GM21723 (cell line): ENCODE measurements around the gene SCLT1.
"Not testable (repeated sequence)": the region's sequence is repeated elsewhere in the genome, so short reads cannot be mapped to it uniquely, and the experiment has no call there.

Source experiments
- ATAC-seq: cut with Tn5 transposase; IDR thresholded peaks from one replicate; pipeline ENCODE4 v1.9.1; 2021; ENCODE audit warnings: mild to moderate bottlenecking, moderate library complexity; ENCODE audit not compliant: unreplicated experiment

The SCLT1 gene

GRCh38 chr4:129093191-129093920, at the start of gene SCLT1:
TSS of gene SCLT1 (minus strand) at chr4:129093539. CDS start at chr4:129093103, 436 bp downstream.
- ATAC-seq: peak; percentile 92

GRCh38 chr4:129140521-129140920, 47.2 kb upstream of the SCLT1 start:
- no peak for ATAC-seq

DNA sequence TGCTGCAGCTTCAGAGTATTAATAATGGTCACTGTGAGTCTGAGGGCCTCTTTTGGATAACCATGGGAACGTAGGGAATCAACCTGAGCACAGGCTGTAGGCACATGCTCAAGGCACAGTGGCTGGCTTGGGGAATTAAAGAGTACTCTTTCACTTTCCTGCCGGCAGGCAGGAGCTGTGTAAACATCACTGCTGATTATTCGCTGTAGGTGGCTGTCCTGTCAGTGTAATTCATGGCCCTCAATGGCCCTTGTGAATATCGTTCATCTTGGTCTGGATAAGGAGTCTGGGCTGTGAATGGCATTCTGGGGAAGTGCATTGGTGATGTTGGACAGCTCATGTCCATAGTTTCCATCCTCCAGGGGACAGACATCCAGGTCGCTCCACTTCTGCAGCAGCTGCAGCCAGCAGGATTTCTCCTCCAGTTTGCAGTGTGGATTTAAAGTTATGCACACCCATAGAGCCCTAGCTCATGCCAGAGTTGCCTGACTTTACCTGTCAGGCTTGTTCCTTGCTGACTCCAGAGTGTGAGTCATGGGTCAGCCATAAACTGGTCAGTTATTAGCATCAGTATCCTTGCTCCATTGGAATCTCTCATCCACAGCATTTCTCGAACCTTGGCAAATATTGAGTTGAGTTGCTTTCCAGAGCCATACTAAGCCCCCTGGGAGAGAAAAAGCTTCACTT, 45.6 kb upstream of the SCLT1 start:
- ATAC-seq: no peak

GRCh38 chr4:129136433-129136832, 43.1 kb upstream of the SCLT1 start:
- no peak for ATAC-seq

GRCh38 chr4:129131343-129131742, 38.0 kb upstream of the SCLT1 start:
- no peak for ATAC-seq

DNA sequence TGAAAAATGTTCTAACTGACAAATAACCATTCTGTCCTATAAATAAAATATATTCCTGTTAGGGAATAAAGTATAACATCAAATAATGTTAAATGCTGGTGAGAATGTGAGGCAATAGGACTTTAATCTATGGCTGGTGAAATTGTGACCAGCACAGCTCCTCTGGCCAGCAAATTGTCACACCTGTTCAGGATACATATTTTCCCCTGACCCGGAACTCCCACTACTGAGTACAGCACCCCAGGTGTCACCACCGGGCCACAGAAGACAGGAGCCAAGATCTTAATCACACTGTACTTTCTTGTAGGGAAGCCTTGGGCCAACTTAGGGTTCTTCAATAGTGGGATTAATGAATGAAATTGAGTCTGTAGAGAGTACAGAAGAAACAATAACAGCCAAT, 35.8 kb upstream of the SCLT1 start:
- ATAC-seq: no peak

DNA sequence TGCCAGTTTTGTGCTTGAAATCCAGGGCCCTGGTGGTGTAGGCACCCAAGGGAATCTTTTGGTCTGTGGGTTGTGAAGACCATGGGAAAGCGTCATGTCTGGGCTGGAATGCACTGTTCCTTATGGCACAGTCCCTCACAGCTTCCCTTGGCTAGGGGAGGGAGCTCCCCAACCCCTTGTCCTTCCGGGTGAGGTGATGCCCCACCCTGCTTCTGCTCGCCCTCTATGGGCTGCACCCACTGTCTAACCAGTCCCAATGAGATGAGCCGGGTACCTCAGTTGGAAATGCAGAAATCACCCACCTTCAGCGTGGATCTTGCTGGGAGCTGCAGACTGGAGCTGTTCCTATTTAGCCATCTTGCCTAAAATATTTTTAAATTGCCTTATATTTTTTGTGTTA, 33.3 kb upstream of the SCLT1 start:
- ATAC-seq: not testable (repeated sequence)

GRCh38 chr4:129117705-129118104, 24.4 kb upstream of the SCLT1 start:
- ATAC-seq: no peak

- no peak for ATAC-seq
Measured at GRCh38 chr4:129113919-129114318, 20.6 kb upstream of the SCLT1 start.

- ATAC-seq: no peak
Measured at GRCh38 chr4:129113434-129113833, 20.1 kb upstream of the SCLT1 start.

GRCh38 chr4:129111919-129112318, 18.6 kb upstream of the SCLT1 start:
- no peak for ATAC-seq

DNA sequence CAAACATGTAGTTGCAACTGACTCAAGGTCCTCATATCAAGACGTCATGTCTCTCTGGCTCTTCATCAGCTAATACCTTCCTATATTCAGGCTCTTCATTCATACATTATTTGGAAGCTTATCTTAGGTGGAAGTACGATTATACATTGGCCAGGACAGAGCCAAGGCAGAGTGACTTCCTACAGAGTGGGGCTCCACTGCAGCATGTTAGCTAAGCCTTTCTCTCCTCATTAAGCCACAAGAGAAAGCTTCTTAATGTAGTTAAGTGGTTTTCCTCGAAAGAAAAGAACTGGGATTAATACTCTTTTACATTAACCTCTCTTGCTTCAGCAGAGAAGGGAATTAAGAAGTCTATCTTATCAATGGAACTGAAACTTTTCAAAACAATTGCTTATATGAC, 17.6 kb upstream of the SCLT1 start:
- ATAC-seq: no peak

DNA sequence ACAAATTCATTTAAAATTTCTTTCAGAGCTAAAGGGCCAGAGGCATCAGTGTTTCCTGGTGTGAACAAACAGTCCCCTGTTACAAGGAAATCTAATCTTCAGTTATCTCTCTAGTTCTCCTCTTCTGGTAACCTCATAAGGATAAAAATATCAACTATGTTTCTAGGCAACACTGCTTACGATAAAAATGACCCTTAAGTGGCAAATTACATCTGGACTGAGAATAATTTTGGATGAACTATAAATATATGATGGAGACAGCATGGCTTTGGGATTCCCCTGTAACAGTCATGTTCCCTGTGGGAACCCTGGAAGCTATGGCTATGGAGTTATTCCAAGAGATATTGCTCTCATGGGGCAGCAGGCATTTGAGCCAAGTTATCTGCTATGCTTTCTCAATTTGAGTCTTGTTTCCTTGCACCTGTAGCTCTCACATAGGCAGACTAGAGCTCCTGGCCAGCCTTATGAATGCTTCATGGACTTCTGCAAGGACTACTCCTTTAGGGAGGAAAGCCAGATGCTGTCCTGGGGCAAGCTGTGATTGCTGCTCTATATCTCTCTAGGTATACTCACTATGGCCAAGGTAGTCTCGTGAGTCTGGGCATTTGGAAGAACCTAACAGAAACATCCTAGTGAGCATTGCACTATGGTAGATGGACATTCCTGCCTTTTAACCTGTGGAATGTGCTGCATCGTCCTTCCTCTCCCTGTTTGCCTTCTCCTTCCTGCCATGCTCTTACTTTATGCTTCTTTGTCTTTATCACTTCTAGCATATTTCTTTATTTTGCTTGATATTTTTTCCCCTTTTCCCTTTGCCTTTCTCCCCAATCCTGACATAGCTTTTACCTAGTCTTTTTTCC, 16.9 kb upstream of the SCLT1 start:
- no peak for ATAC-seq

DNA sequence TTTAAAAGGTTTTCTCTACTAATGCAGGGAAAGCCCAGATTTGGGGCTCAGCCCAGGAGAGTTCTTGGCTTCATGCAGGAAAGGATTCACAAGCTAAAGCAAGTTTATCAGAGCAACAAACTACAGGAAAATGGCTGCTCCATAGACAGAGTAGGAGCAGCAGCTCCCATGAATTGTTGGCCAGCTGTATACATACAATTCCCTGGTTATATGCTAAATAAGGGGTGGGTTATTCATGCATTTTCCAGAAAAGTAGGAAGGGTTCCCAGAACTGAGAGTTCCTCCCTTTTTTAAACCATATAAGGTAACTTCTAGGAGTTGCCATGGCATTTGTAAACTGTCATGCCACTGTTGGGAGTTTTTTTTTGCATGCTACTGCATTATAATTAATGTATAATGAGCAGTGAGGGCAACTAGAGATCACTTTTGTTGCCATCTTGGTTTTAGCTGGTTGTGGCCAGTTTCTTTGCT, 5.2 kb upstream of the SCLT1 start:
- no peak for ATAC-seq

GRCh38 chr4:129095811-129096454, 2.6 kb upstream of the SCLT1 start, which contains the start of gene C4orf33:
TSS of gene C4orf33 (plus strand) at chr4:129096152. CDS start at chr4:129102611, 6,459 bp downstream.
- peak; percentile 50 for ATAC-seq

GRCh38 chr4:129094347-129094746, 1.0 kb upstream of the SCLT1 start:
- no peak for ATAC-seq

DNA sequence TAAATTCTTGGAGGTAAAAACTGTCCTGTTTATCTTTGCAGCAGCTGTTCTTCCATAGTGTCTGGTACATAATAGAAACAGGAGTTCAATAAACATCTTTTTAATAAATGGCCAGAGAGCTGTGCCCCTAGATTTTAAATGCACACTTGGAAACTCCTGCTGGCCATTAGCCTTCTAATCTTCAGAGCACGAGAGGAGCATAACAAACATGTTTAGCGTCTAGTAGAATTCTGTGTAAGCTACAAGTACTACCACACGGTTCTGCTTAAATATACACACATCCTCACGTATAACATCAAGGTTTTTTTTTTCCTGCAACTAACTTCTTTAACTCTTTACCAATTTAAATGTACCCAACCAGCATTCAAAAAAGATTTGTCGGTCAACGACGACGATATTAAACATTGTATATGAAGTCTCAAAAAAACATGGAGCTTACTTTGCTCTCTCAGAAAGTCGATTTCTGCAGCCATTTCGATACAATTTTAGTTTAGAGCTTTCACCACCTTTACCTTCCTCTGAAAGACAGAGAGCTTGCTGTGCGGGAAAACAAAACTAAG, 628 bp downstream of the SCLT1 start:
- no peak for ATAC-seq

DNA sequence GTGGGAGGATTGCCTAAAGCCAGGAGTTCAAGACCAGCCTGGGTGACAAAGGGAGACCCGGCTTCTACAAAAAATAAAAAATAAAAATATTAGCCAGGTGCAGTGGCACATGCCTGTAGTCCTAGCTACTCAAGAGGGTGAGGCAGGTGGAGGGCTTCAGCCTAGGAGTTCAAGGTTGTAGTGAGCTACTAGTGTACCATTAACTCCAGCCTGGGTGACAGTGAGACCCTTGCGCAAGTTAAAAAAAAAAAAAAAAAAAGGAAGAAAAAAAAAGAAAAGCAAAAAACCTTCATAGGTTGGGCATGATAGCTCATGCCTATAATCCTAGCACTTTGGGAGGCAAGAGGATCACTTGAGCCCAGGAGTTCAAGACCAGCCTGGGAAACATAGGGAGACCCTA, 5.8 kb downstream of the SCLT1 start:
- ATAC-seq: no peak

- ATAC-seq: no peak
Measured at GRCh38 chr4:129085472-129085871, 7.9 kb downstream of the SCLT1 start.

DNA sequence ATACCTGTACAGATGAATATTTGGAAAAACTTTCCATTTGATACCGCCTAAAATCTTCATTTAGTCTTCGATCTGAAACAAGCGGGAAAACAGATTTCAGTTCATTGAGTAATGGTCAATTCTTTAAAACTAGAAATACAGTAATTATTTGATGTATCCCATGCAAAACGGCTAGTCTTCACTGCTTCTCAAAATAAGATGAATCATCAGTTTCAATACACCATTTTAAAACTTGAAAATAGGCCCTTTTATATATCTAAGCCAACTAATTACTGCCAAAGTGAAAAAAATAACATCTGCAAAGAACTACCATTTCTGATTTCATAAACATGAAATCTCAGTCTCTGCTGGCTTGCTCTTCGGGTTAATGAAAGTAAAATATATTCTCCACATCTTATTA, 11.0 kb downstream of the SCLT1 start:
- ATAC-seq: no peak

GRCh38 chr4:129080129-129080528, 13.2 kb downstream of the SCLT1 start:
- no peak for ATAC-seq
